CD4-positive, alpha-beta memory T cell (primary cell): Measurements from ENCODE around the gene NKX2-2. TPM values are rescaled to one million over a fixed set of nuclear protein-coding genes. Genes with fewer than 3 reads are reported as not detected.

ENCODE experiments used
- CTCF ChIA-PET: fragments of 350-600 bp; sonication (Branson Sonifier 250); formaldehyde crosslinking; loops from one replicate; lab custom pipeline; 2021; ENCODE audit warnings: inconsistent platforms; ENCODE audit not compliant: partially characterized antibody; lab: Charles Lee
- POLR2A ChIA-PET: fragments of 350-600 bp; sonication (Branson Sonifier 250); formaldehyde crosslinking; loops from one replicate; lab custom pipeline; 2021; ENCODE audit not compliant: partially characterized antibody; lab: Charles Lee
- DNase-seq, 5 donors: peaks; one replicate each; pipeline versions ENCODE4 v3.0.0 to v3.0.0-alpha.2; 2020 to 2022; ENCODE audit warnings: mixed read lengths in 1 of 5
- H3K27ac ChIP-seq: one replicate; pipeline ENCODE4 v1.7.0; 2013; ENCODE audit warnings: low read depth, low read length
- H3K27me3 ChIP-seq: 2 replicates; pipeline ENCODE4 v1.7.0; 2013; ENCODE audit warnings: mild to moderate bottlenecking, low read length, moderate library complexity; ENCODE audit not compliant: insufficient read depth
- H3K36me3 ChIP-seq: 2 replicates; pipeline ENCODE4 v1.7.0; 2013; ENCODE audit warnings: mild to moderate bottlenecking, low read length, moderate library complexity; ENCODE audit not compliant: insufficient read depth
- H3K4me1 ChIP-seq: 2 replicates; pipeline ENCODE4 v1.7.0; 2013; ENCODE audit warnings: mild to moderate bottlenecking, low read length, moderate library complexity; ENCODE audit not compliant: insufficient read depth
- H3K4me3 ChIP-seq, 2 donors: one replicate each; pipeline ENCODE4 v1.7.0; 2013; ENCODE audit warnings: low read length in 2 of 2, mild to moderate bottlenecking in 1 of 2
- H3K9me3 ChIP-seq, 2 donors: one replicate each; pipeline ENCODE4 v1.7.0; 2013; ENCODE audit warnings: low read length in 2 of 2, control low read depth in 1 of 2; ENCODE audit not compliant: control insufficient read depth in 1 of 2
- H3K27ac Mint-ChIP-seq, 7 donors: one replicate each; pipeline ENCODE4 v1.8.0; 2020 to 2021; ENCODE audit warnings: mixed read lengths in 7 of 7, mild to moderate bottlenecking in 6 of 7, inconsistent platforms in 3 of 7, moderate library complexity in 3 of 7
- H3K27me3 Mint-ChIP-seq, 2 donors: one replicate each; pipeline ENCODE4 v1.8.0; 2020 to 2021; ENCODE audit warnings: mixed read lengths in 2 of 2
- H3K36me3 Mint-ChIP-seq, 2 donors: one replicate each; pipeline ENCODE4 v1.8.0; 2020 to 2021; ENCODE audit warnings: mixed read lengths in 2 of 2, inconsistent platforms in 1 of 2, mild to moderate bottlenecking in 1 of 2
- H3K4me1 Mint-ChIP-seq, 4 donors: one replicate each; pipeline ENCODE4 v1.8.0; 2020 to 2021; ENCODE audit warnings: mixed read lengths in 4 of 4, mild to moderate bottlenecking in 1 of 4
- H3K4me3 Mint-ChIP-seq, 8 donors: one replicate each; pipeline ENCODE4 v1.8.0; 2020 to 2021; ENCODE audit warnings: mixed read lengths in 8 of 8, mild to moderate bottlenecking in 7 of 8, moderate library complexity in 6 of 8, inconsistent platforms in 3 of 8
- H3K9me3 Mint-ChIP-seq, 8 donors: one replicate each; pipeline ENCODE4 v1.8.0; 2020 to 2021; ENCODE audit warnings: mixed read lengths in 8 of 8, mild to moderate bottlenecking in 5 of 8, inconsistent platforms in 3 of 8, moderate library complexity in 1 of 8
- intact Hi-C: fragments of 100-400 bp; cut with micrococcal nuclease; formaldehyde crosslinking; loops from one replicate; pipeline ENCODE4 v1.15.1; 2023
- polyA plus RNA-seq, 2 donors: library from polyadenylated mRNA; unstranded; fragments of 300-500 nt; fragmentation: Illumina TruSeq; gene quantifications; one replicate each; pipeline ENCODE4 v1.2.3, GENCODE V29; 2021
- total RNA-seq, 2 experiments: library from RNA; stranded (reverse); gene quantifications; one replicate each; pipeline ENCODE4 v1.2.3, GENCODE V29; 2021

The NKX2-2 gene
- total and polyA plus RNA-seq, 4 experiments from 2014 or later: not detected

DNA sequence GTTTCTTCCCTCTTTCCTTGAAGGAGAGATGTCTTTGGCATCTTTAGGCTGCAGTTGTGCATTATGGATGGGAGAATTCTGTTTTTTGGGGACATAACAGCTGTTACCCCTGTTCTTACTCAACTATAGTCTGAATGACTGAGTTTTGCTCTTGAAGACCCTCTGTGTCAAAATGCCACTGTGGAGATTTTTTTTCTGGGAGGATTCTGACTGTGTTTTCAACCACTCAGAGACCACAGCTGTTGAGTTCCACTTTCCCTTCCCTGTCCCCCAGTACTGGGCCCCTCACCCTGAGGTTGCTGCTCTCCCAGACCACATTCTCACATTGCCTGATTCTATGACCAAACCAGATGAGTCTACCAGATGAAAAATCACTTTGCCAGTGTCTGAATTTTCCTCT lies 48.1 kb downstream of the NKX2-2 start:
- Histone ChIP-seq H3K4me3 (no peak overlapping the region), H3K27me3 (no peaks in the 10 kb centered on the region), H3K9me3 (no peaks in the 10 kb centered on the region), H3K36me3 (no peaks in the 10 kb centered on the region), H3K4me1 (no peaks in the 10 kb centered on the region), H3K27ac (no peak overlapping the region)
- Mint-ChIP-seq H3K27ac (no peak overlapping the region), H3K9me3 (peaks cover 0 to 9% (median 7%) of the 10 kb centered on the region in 8 donors), H3K4me3 (no peak overlapping the region), H3K36me3 (no peaks in the 10 kb centered on the region), H3K27me3 (peaks cover 5 to 16% of the 10 kb centered on the region in 2 donors), H3K4me1 (no peaks in the 10 kb centered on the region)
- no peak for DNase-seq
- ChIA-PET CTCF (interaction anchor here (1.5 kb wide), 1 partner anchor 230 kb away, joined by 3 read pairs; no protein-coding TSS in a partner anchor), POLR2A (no interaction called here)
- intact Hi-C loops: no loop called here

- Mint-ChIP-seq H3K36me3 (no peaks in the 10 kb centered on the region), H3K27ac (no peak overlapping the region), H3K4me3 (no peak overlapping the region), H3K9me3 (peaks cover 0 to 10% (median 7%) of the 10 kb centered on the region in 8 donors), H3K4me1 (no peaks in the 10 kb centered on the region), H3K27me3 (peaks cover 5 to 21% of the 10 kb centered on the region in 2 donors)
- POLR2A ChIA-PET: no interaction called here
- no peak for DNase-seq
- Histone ChIP-seq H3K36me3 (no peaks in the 10 kb centered on the region), H3K27me3 (no peaks in the 10 kb centered on the region), H3K27ac (no peak overlapping the region), H3K4me1 (no peaks in the 10 kb centered on the region), H3K4me3 (no peak overlapping the region), H3K9me3 (no peaks in the 10 kb centered on the region)
- CTCF ChIA-PET: interaction anchor here (1.5 kb wide), 1 partner anchor 229 kb away, joined by 3 read pairs; no protein-coding TSS in a partner anchor
- intact Hi-C loops: no loop called here
Observed at GRCh38 chr20:21464916-21465315, 48.9 kb downstream of the NKX2-2 start.

Other genes starting within 250 kb of the NKX2-2 start
- gene XRN2, start 210.7 kb downstream of the NKX2-2 start, total RNA-seq: 10 to 100 TPM; 52.8 to 56.3 TPM
- 10 to 100 TPM; 72.9 to 80.3 TPM for gene XRN2, start 210.7 kb downstream of the NKX2-2 start, polyA plus RNA-seq
- gene NKX2-4, start 116.5 kb downstream of the NKX2-2 start, total RNA-seq: not detected
- gene NKX2-4, start 116.5 kb downstream of the NKX2-2 start, polyA plus RNA-seq: not detected
- gene PAX1, start 191.6 kb upstream of the NKX2-2 start, total RNA-seq: not detected
- not detected for gene PAX1, start 191.6 kb upstream of the NKX2-2 start, polyA plus RNA-seq